Chondrocyte (in vitro differentiated cells): ENCODE measurements around the gene KRTAP19-4. TPM values are rescaled to one million over a fixed set of nuclear protein-coding genes. Genes with fewer than 3 reads are reported as not detected.
A peak's percentile ranks its signal among the peaks of the same experiment; 100 is the strongest.
"Not testable (repeated sequence)": the region's sequence is repeated elsewhere in the genome, so short reads cannot be mapped to it uniquely, and the experiment has no call there.

Experiments used
- DNase-seq: peaks from one replicate; pipeline ENCODE4 v3.0.0; 2021; ENCODE audit warnings: mixed read lengths, low spot score
- H3K27ac Mint-ChIP-seq: one replicate; pipeline ENCODE4 v1.8.0; 2021; ENCODE audit warnings: mild to moderate bottlenecking, moderate library complexity, mixed read lengths; ENCODE audit not compliant: unreplicated experiment
- H3K27me3 Mint-ChIP-seq: 2 replicates; pipeline ENCODE4 v1.8.0; 2021; ENCODE audit warnings: low read depth, mixed read lengths
- H3K36me3 Mint-ChIP-seq: 2 replicates; pipeline ENCODE4 v1.8.0; 2021; ENCODE audit warnings: low read depth, mixed read lengths
- H3K4me1 Mint-ChIP-seq: 2 replicates; pipeline ENCODE4 v1.8.0; 2021; ENCODE audit warnings: low read depth, mild to moderate bottlenecking, mixed read lengths
- H3K4me3 Mint-ChIP-seq: one replicate; pipeline ENCODE4 v1.8.0; 2021; ENCODE audit warnings: mild to moderate bottlenecking, moderate library complexity, mixed read lengths; ENCODE audit not compliant: unreplicated experiment
- H3K9me3 Mint-ChIP-seq: 2 replicates; pipeline ENCODE4 v1.8.0; 2021; ENCODE audit warnings: low read depth, mixed read lengths
- long read RNA-seq: library from polyadenylated mRNA; stranded (forward); transcript quantifications from one replicate; pipeline ENCODE4 v2.0.0, GENCODE V29; 2021
- total RNA-seq: library from RNA; stranded (reverse); gene quantifications from 3 replicates; pipeline ENCODE4 v1.2.1, GENCODE V29; 2021
- TF ChIP-seq, protein P1 (sequence below): fragments of 200-600 bp; sonication (generic); IDR thresholded peaks from 2 replicates; pipeline ENCODE4 v1.5.0; 2021; ENCODE audit warnings: antibody characterized with exemption, mild to moderate bottlenecking, moderate library complexity

KRTAP19-4 gene
- total RNA-seq: not detected in 3 replicates
- long read RNA-seq: 0 reads

DNA sequence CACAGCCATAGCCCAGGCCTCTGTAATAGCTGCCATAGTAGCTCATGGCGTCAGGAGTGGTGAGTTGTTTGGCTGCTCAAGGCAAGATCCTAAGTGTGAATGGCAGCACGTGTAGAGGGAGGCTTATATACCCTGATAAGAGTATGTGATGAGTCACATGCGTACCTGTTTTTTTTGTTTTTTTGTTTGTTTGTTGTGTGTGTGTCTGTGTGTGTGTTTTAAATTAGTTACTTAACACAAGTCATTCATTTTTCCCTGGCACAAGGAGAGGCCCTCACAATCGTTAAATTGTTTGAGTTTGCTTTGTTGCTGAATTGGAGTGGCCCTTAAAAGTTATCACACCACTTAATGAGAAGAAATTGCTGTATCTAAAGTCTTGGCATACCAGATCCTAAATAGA, at the start of gene KRTAP19-4:
Gene KRTAP19-4 (minus strand): TSS at position 101 of the 400 bp plus-strand sequence. CDS start 55 bp downstream, at position 46.
- Mint-ChIP-seq H3K27ac (no peak within 1 kb of the TSS), H3K27me3 (peaks cover 1% of the 10 kb centered on the region), H3K4me3 (no peak within 1 kb of the TSS), H3K9me3 (peaks cover 6% of the 10 kb centered on the region), H3K36me3 (no peaks in the 10 kb centered on the region), H3K4me1 (peaks cover 6% of the 10 kb centered on the region)
- DNase-seq: no peak
- TF ChIP-seq, protein P1, sequence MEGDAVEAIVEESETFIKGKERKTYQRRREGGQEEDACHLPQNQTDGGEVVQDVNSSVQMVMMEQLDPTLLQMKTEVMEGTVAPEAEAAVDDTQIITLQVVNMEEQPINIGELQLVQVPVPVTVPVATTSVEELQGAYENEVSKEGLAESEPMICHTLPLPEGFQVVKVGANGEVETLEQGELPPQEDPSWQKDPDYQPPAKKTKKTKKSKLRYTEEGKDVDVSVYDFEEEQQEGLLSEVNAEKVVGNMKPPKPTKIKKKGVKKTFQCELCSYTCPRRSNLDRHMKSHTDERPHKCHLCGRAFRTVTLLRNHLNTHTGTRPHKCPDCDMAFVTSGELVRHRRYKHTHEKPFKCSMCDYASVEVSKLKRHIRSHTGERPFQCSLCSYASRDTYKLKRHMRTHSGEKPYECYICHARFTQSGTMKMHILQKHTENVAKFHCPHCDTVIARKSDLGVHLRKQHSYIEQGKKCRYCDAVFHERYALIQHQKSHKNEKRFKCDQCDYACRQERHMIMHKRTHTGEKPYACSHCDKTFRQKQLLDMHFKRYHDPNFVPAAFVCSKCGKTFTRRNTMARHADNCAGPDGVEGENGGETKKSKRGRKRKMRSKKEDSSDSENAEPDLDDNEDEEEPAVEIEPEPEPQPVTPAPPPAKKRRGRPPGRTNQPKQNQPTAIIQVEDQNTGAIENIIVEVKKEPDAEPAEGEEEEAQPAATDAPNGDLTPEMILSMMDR: no peak

DNA sequence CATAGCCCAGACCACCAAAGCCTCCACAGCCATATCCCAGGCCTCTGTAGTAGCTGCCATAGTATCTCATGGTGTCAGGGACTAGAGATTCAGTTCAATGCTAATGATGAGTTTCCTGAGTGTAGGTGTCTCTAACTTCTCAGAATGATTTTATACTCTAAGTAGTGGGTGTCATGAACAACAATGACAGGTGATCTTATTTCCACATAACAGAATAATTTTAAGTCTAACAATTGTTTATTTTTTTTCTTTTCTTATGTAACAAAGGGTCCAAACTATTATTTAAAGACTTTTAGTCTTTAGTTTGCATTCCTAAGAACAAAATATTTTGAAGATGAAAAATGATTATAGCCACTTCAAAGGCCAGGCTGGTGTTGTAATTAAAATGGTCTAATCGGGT, 44.8 kb upstream of the KRTAP19-4 start, which contains the start of gene KRTAP19-6:
Gene KRTAP19-6 (minus strand): TSS at position 101 of the 400 bp plus-strand sequence. CDS start 31 bp downstream, at position 70.
- no peaks in the 10 kb centered on the region for H3K4me1 Mint-ChIP-seq
- peaks cover 7% of the 10 kb centered on the region for H3K9me3 Mint-ChIP-seq
- DNase-seq: no peak
- no peak within 1 kb of the TSS for H3K4me3 Mint-ChIP-seq
- H3K36me3 Mint-ChIP-seq: peaks cover 4% of the 10 kb centered on the region
- H3K27me3 Mint-ChIP-seq: no peaks in the 10 kb centered on the region
- TF ChIP-seq, protein P1: no peak
- H3K27ac Mint-ChIP-seq: no peak within 1 kb of the TSS

DNA sequence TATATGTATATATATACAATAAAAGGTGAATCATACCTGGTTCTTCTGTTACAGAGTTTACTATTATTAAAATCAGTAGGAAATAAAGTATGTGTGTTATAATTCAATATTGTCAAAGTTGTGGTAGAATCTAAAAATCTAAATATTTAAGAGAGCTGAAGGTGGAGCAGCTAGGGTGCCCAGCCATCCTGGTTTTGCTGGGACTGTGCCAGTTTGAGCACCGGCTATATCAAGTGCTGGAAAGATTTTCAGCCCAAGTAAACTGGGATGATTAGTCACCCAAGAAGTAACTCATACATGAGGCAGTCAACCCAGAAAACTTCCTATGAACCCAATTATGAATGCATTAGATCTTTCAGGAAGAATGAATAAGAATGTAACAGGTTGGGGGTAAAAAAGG, 21.9 kb upstream of the KRTAP19-4 start:
- Mint-ChIP-seq H3K27me3 (peaks cover 3% of the 10 kb centered on the region), H3K27ac (no peak overlapping the region), H3K9me3 (peaks cover 15% of the 10 kb centered on the region), H3K36me3 (no peaks in the 10 kb centered on the region), H3K4me1 (no peaks in the 10 kb centered on the region), H3K4me3 (no peak overlapping the region)
- TF ChIP-seq, protein P1: no peak
- no peak for DNase-seq

- H3K4me3 Mint-ChIP-seq: no peak overlapping the region
- TF ChIP-seq, protein P1: no peak
- H3K27me3 Mint-ChIP-seq: peaks cover 2% of the 10 kb centered on the region
- DNase-seq: no peak
- H3K4me1 Mint-ChIP-seq: no peaks in the 10 kb centered on the region
- H3K9me3 Mint-ChIP-seq: peaks cover 15% of the 10 kb centered on the region
- H3K27ac Mint-ChIP-seq: no peak overlapping the region
- H3K36me3 Mint-ChIP-seq: no peaks in the 10 kb centered on the region
Measured at GRCh38 chr21:30515681-30516080, 18.7 kb upstream of the KRTAP19-4 start.

DNA sequence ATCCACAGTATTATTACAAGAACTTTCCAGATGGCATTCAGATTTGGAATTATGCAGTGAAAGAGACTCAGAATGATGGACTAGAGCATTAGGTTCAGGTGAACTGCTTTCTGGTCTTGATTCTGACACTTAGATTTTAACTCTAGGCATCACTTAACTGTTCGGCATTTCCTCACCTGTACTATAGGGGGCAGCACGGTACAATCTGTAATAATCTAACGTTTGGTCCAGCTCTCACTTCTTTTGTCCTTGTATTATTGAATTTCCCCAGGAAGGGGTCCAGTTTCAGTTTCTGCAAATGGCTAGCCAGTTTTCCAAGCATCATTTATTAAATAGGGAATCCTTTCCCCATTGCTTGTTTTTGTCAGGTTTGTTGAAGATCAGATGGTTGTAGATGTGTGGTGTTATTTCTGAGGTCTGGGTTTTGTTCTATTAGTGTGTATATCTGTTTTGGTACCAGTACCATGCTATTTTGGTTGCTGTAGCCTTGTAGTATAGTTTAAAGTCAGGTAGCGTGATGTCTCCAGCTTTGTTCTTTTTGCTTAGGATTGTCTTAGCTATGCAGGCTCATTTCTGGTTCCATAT, 8.7 kb upstream of the KRTAP19-4 start:
- not testable (repeated sequence) for H3K36me3 Mint-ChIP-seq, H3K27me3 Mint-ChIP-seq, H3K27ac Mint-ChIP-seq, DNase-seq, H3K4me3 Mint-ChIP-seq, H3K4me1 Mint-ChIP-seq
- H3K9me3 Mint-ChIP-seq: peaks cover 14% of the 10 kb centered on the region
- TF ChIP-seq, protein P1: peak; percentile 25
